MG63 (cell line): ENCODE measurements around the gene BTBD19. TPM values are rescaled to one million over a fixed set of nuclear protein-coding genes. Genes with fewer than 3 reads are reported as not detected.
"Not testable (repeated sequence)": the region's sequence is repeated elsewhere in the genome, so short reads cannot be mapped to it uniquely, and the experiment has no call there.

ENCODE experiments used
- DNase-seq: peaks from one replicate; pipeline ENCODE4 v3.0.0-alpha.2; 2020
- H3K27me3 ChIP-seq: fragments of 250-450 bp; sonication (Bioruptor Pico); 2 replicates; pipeline ENCODE4 v1.5.1; 2020; ENCODE audit warnings: mild to moderate bottlenecking, moderate library complexity
- H3K36me3 ChIP-seq: fragments of 250-450 bp; sonication (Bioruptor Pico); 2 replicates; pipeline ENCODE4 v1.5.1; 2020; ENCODE audit warnings: mild to moderate bottlenecking, moderate library complexity
- H3K4me3 ChIP-seq: fragments of 250-450 bp; sonication (Bioruptor Pico); 2 replicates; pipeline ENCODE4 v1.5.1; 2020; ENCODE audit warnings: mild to moderate bottlenecking, moderate library complexity
- H3K9me3 ChIP-seq: fragments of 250-450 bp; sonication (Bioruptor Pico); 2 replicates; pipeline ENCODE4 v1.5.1; 2020; ENCODE audit warnings: mild to moderate bottlenecking, moderate library complexity
- total RNA-seq: library from RNA; depleted of rRNA; stranded (reverse); fragments of >200 nt; shearing (Covaris generic); gene quantifications from 2 replicates; pipeline ENCODE4 v1.2.3, GENCODE V29; 2014; ENCODE audit warnings: low replicate concordance; rRNA removed

The BTBD19 gene
- 1.0 and 1.2 TPM in 2 replicates for total RNA-seq

DNA sequence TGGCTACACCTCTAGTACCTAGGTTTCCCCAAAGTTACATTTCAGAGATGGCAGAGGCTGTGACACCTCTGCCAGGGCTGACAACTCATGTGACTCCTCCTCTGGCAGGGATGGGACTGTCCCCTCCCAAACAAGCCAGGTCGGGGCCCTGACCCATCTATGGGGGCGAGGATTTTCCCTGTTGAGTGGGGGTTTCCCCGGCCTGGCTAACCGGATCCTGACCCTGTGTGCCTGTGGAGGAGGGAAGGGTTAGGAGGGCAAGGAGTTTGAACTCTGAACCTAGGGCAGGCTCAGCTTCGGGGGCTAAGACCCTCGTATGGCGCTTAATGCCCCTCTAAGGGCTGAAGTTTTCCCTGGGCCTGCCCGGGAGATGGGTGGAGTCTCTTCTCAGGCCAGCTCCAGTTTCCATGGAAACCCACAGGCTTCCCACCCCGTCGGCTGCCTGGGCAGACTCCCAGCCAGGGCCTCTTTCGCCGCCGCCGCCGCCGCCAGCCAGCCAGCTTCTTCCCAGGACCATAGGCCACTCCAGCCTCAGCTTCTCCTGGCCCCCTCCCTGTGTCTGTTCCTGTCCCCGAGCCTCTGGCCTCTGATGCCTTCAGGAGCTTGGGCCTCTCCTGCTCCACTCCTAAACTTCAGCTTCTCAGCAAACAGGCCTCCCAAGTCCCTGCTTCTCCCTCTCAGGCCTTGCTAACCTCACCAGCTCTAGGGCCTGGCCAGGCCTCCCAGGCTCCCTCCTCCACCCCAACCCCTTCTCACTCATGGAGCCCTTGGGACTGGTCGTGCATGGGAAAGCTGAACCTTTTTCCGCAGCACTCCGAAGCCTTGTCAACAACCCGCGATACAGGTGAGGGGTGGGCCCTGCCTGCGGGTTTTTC is at the start of gene BTBD19:
BTBD19 (plus strand) TSS at position 461 of the 875 bp plus-strand sequence; CDS start at position 759, 298 bp downstream.
- H3K4me3 ChIP-seq = peak within 1 kb of the TSS; percentile 19
- H3K36me3 ChIP-seq = peaks cover 24% of the 10 kb centered on the region
- peak; percentile 82 for DNase-seq
- no peaks in the 10 kb centered on the region for H3K27me3 ChIP-seq
- H3K9me3 ChIP-seq = no peaks in the 10 kb centered on the region

GRCh38 chr1:44759077-44759476 is 49.2 kb upstream of the BTBD19 start:
- DNase-seq = no peak
- H3K9me3 ChIP-seq = no peaks in the 10 kb centered on the region
- no peak overlapping the region for H3K4me3 ChIP-seq
- peaks cover 84% of the 10 kb centered on the region for H3K36me3 ChIP-seq
- H3K27me3 ChIP-seq = no peaks in the 10 kb centered on the region

GRCh38 chr1:44760876-44761275 is 47.4 kb upstream of the BTBD19 start:
- DNase-seq = no peak
- H3K4me3 ChIP-seq = no peak overlapping the region
- H3K36me3 ChIP-seq = peaks cover 84% of the 10 kb centered on the region
- H3K27me3 ChIP-seq = no peaks in the 10 kb centered on the region
- no peaks in the 10 kb centered on the region for H3K9me3 ChIP-seq

- H3K4me3 ChIP-seq, DNase-seq, H3K27me3 ChIP-seq, H3K9me3 ChIP-seq: not testable (repeated sequence)
- peaks cover 48% of the 10 kb centered on the region for H3K36me3 ChIP-seq
Measured at GRCh38 chr1:44766421-44766820, 41.9 kb upstream of the BTBD19 start.

GRCh38 chr1:44775078-44775929 is 33.0 kb upstream of the BTBD19 start, which contains the start of gene RPS8:
Gene RPS8, plus strand, starts transcription at chr1:44775540. Its CDS starts 57 bp downstream, at chr1:44775597.
- no peaks in the 10 kb centered on the region for H3K9me3 ChIP-seq
- peaks cover 47% of the 10 kb centered on the region for H3K36me3 ChIP-seq
- DNase-seq = peak; percentile 90
- peak within 1 kb of the TSS; percentile 93 for H3K4me3 ChIP-seq
- no peaks in the 10 kb centered on the region for H3K27me3 ChIP-seq

DNA sequence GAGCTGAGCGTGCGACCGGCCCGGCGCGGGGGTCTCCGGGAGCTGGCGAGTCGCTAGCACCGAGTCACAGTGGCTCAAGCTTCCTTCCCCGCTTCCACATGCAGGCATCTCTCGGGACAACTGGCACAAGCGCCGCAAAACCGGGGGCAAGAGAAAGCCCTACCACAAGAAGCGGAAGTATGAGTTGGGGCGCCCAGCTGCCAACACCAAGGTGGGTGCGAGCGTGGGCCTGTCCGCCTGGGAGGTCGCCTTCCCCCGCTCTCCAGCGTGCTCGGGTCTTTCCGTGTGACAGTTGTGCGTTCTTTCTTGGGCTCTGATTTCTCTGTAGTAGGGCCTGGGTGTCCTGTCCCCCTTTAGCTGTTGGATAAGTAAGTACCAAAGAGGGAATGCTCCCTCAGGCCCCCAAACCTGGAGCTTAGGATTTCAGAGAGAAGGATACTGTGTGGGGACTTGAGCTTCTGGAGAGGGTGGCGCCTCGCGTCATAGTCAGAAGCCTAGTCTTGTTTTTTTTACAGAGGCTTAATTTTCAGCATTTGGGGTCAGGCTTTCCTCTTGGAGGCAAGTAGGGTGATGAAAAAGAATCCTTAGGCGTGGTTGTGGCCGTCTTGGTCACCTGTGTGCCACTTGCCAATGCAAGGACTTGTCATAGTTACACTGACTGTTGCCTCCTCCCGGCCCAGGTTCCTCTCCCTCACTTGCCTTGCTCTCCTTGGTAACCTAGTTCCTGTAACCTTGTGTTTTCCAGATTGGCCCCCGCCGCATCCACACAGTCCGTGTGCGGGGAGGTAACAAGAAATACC is 32.2 kb upstream of the BTBD19 start:
- peak overlapping the region; percentile 93 for H3K4me3 ChIP-seq
- peak; percentile 39 for DNase-seq
- H3K36me3 ChIP-seq = peaks cover 56% of the 10 kb centered on the region
- no peaks in the 10 kb centered on the region for H3K9me3 ChIP-seq
- H3K27me3 ChIP-seq = no peaks in the 10 kb centered on the region

DNA sequence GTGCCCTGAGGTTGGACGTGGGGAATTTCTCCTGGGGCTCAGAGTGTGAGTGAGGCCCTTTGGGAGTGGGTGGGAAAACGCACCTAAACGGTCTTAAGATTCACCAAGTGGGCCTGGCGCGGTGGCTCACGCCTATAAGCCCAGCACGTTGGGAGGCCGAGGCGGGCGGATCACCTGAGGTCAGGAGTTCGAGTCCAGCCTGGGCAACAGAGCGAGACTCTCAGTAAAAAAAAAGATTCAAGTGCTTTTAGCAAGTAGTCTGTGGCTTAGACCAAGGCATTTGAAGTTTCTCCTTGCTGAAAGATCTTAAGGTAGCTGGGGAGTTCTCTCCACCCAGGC is 31.6 kb upstream of the BTBD19 start:
- no peaks in the 10 kb centered on the region for H3K9me3 ChIP-seq
- no peaks in the 10 kb centered on the region for H3K27me3 ChIP-seq
- H3K36me3 ChIP-seq = peaks cover 61% of the 10 kb centered on the region
- peak overlapping the region; percentile 93 for H3K4me3 ChIP-seq
- no peak for DNase-seq

- no peaks in the 10 kb centered on the region for H3K9me3 ChIP-seq
- no peak for DNase-seq
- no peaks in the 10 kb centered on the region for H3K27me3 ChIP-seq
- peaks cover 68% of the 10 kb centered on the region for H3K36me3 ChIP-seq
- peak overlapping the region; percentile 93 for H3K4me3 ChIP-seq
Measured at GRCh38 chr1:44777547-44777946, 30.8 kb upstream of the BTBD19 start.

DNA sequence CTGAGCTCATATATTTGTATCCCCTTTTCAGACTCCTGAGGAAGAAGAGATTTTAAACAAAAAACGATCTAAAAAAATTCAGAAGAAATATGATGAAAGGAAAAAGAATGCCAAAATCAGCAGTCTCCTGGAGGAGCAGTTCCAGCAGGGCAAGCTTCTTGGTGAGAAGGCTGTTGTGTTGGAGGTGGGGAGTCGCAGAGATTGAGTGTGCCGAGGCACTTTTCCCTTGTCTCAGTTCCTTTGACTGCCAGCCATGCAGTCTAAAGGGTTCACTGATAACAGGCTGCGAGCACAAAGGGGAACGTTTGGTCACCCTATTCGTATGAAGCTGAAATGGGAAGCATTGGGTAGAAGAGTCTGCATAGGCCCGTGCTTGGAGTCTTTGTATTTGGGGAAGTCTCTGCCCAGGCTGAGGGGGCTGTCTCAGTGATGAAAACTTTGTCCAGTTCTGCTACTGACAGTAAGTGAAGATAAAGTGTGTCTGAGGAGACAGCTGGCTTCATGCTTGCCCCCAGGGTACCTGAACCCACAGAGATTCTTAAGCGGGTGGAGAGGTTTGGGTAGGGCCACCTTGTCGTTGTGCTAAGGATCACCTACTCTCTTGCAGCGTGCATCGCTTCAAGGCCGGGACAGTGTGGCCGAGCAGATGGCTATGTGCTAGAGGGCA is 30.2 kb upstream of the BTBD19 start:
- peak overlapping the region; percentile 93 for H3K4me3 ChIP-seq
- no peaks in the 10 kb centered on the region for H3K9me3 ChIP-seq
- DNase-seq = no peak
- H3K36me3 ChIP-seq = peaks cover 68% of the 10 kb centered on the region
- no peaks in the 10 kb centered on the region for H3K27me3 ChIP-seq

DNA sequence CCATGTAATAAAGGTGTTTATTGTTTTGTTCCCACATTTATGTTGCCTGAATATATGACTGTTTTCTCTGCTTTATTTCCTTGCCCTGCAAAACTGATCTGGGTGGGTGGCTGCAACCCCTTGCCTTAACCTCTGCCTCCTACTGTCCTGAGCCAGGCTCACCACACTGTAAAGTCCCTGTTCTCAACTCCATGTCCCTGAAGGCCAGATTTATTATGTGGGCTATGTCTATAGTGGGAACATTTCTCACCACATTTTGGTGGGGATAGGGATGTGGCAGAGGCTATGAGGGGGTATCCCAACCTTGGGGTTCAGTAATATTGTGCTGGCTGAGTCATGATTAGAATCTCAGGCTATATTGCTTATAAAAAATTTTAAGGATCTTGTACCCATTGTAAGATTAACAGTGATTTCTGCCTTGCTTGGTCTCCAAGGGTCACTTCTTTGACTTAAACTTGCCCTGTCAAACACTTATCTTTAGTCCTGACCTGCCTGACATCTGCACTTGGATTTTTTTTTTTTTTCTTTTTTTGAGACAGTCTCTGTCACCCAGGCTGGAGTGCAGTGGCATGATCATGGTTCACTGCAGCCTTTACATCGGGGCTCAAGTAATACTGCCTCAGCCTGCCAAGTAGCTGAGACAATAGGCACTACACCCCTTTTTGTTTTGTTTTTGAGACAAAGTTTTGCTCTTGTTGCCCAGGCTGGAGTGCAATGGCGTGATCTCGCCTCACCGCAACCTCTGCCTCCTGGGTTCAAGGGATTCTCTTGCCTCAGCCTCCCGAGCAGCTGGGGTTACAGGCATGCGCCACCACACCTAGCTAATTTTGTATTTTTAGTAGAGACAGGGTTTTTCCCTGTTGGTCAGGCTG is 29.4 kb upstream of the BTBD19 start:
- peaks cover 68% of the 10 kb centered on the region for H3K36me3 ChIP-seq

GRCh38 chr1:44780583-44781121 is 27.7 kb upstream of the BTBD19 start:
- peaks cover 67% of the 10 kb centered on the region for H3K36me3 ChIP-seq
- no peaks in the 10 kb centered on the region for H3K27me3 ChIP-seq

More for the DNA sequence above, 29.4 kb upstream of the BTBD19 start:
- Histone ChIP-seq H3K4me3 (no peak overlapping the region), H3K9me3 (no peaks in the 10 kb centered on the region), H3K27me3 (no peaks in the 10 kb centered on the region)
- DNase-seq = no peak

GRCh38 chr1:44783697-44784093 is 24.6 kb upstream of the BTBD19 start:
- Histone ChIP-seq H3K36me3 (peaks cover 36% of the 10 kb centered on the region), H3K27me3 (no peaks in the 10 kb centered on the region), H3K9me3 (no peaks in the 10 kb centered on the region), H3K4me3 (no peak overlapping the region)
- no peak for DNase-seq

More at GRCh38 chr1:44780583-44781121, 27.7 kb upstream of the BTBD19 start:
- Histone ChIP-seq H3K9me3 (no peaks in the 10 kb centered on the region), H3K4me3 (no peak overlapping the region)
- no peak for DNase-seq

- no peak overlapping the region for H3K4me3 ChIP-seq
- H3K9me3 ChIP-seq = no peaks in the 10 kb centered on the region
- DNase-seq = no peak
- peaks cover 30% of the 10 kb centered on the region for H3K36me3 ChIP-seq
- H3K27me3 ChIP-seq = no peaks in the 10 kb centered on the region
Measured at GRCh38 chr1:44784094-44785028, 24.0 kb upstream of the BTBD19 start.

DNA sequence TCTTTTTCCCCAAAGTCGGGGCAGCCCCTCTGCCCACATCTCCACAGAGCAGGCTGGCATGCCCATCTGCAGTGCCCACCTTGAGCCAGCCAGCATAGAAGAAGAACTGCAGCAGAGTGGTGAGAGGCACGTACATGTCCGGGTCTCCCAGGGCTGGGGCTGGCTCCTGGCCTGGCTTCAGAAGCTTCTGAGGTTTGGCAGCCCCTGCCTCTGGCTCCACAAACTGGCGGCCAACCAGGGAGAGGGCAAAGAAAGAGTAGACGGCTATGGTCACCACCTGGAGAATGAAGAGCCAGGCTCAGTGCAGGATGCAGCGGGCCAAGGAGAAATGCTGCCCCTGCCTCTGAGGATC is 23.3 kb upstream of the BTBD19 start:
- Histone ChIP-seq H3K27me3 (no peaks in the 10 kb centered on the region), H3K4me3 (no peak overlapping the region), H3K36me3 (peaks cover 23% of the 10 kb centered on the region), H3K9me3 (no peaks in the 10 kb centered on the region)
- peak; percentile 39 for DNase-seq
